Fibroblast of mammary gland (primary cell): ENCODE results near the gene CHCHD3.

ENCODE experiments used
- DNase-seq: peaks from one replicate; pipeline ENCODE4 v3.0.0-alpha.2; 2010; ENCODE audit warnings: low read depth
- H3K4me3 ChIP-seq: 2 replicates; pipeline ENCODE4 v1.5.1; 2011; ENCODE audit warnings: low read depth, mild to moderate bottlenecking, low read length, moderate library complexity; ENCODE audit not compliant: control insufficient read depth
- TF ChIP-seq, protein P1 (sequence below): conservative IDR thresholded peaks from 2 replicates; pipeline ENCODE4 v1.5.1; 2011; ENCODE audit warnings: low read depth, low read length, inconsistent platforms; ENCODE audit not compliant: control insufficient read depth, insufficient read depth

The CHCHD3 gene

GRCh38 chr7:133082390-133082766 is 488 bp upstream of the CHCHD3 start:
- H3K4me3 ChIP-seq = no peak overlapping the region
- DNase-seq = no peak

DNA sequence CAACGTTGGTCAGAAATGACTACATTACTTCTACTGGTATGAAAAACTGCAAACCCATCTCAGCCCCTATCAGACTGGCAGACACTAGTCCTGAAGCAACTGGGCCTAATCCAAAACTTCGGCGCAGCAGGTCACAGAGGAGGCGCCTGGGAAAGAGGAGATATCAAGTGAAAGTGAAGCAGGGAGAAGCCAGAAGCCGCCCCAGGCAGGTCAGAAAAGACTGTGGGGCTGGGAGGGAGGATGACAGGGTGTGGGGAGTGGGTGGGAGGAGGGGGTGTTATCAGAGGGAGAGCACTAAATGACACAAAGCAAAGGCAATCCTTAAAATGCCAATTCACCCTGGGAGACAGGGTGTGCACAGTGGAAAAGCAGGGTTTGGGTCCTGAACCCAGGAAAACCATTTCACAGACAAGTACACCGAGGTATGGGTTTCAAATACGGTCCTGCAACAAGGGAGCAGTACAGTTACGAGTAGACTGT is 731 bp downstream of the CHCHD3 start:
- TF ChIP-seq, protein P1, sequence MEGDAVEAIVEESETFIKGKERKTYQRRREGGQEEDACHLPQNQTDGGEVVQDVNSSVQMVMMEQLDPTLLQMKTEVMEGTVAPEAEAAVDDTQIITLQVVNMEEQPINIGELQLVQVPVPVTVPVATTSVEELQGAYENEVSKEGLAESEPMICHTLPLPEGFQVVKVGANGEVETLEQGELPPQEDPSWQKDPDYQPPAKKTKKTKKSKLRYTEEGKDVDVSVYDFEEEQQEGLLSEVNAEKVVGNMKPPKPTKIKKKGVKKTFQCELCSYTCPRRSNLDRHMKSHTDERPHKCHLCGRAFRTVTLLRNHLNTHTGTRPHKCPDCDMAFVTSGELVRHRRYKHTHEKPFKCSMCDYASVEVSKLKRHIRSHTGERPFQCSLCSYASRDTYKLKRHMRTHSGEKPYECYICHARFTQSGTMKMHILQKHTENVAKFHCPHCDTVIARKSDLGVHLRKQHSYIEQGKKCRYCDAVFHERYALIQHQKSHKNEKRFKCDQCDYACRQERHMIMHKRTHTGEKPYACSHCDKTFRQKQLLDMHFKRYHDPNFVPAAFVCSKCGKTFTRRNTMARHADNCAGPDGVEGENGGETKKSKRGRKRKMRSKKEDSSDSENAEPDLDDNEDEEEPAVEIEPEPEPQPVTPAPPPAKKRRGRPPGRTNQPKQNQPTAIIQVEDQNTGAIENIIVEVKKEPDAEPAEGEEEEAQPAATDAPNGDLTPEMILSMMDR = no peak
- DNase-seq = peak; percentile 9
- peak overlapping the region; percentile 99 for H3K4me3 ChIP-seq

More at GRCh38 chr7:133082390-133082766, 488 bp upstream of the CHCHD3 start:
- TF ChIP-seq, protein P1 = no peak

DNA sequence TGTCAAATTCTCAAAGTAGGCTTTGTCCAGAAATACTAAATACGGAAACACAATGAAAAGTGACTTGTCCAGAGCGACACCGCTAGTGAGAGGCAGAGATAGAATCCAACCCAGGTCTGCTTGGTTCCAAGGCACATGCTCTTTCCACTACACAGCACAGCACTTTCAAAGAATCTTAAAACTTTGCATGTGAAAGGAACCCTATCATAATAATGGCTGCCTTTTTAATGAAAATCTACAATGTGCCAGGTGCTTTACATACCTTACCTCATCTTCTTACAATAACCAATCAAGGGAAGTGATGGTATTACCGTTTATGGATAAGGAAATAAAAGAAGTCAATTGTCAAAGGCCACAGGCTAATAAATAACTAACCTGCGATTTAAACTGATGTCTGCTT is 2.6 kb downstream of the CHCHD3 start:
- no peak for DNase-seq
- no peak overlapping the region for H3K4me3 ChIP-seq
- TF ChIP-seq, protein P1 = no peak

DNA sequence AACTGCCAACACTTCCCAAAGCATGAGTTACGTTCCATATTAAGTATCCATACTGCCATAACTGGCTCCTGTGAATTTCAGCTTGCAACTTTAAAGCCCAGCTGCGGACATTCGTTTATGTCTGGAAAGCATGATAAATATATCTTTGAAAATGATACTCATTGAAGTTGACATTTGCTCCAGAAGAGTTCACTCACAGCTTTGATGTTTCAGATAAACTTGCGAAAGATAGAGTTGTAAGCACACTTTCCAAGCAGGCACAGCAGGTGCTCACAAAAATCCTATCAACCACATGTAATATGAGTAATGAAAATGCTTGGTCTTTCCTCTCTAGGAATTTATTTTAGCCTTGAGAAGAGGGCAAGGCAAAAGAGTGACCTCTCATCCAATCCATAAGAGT is 4.5 kb downstream of the CHCHD3 start:
- DNase-seq = no peak
- no peak overlapping the region for H3K4me3 ChIP-seq
- TF ChIP-seq, protein P1 = no peak

DNA sequence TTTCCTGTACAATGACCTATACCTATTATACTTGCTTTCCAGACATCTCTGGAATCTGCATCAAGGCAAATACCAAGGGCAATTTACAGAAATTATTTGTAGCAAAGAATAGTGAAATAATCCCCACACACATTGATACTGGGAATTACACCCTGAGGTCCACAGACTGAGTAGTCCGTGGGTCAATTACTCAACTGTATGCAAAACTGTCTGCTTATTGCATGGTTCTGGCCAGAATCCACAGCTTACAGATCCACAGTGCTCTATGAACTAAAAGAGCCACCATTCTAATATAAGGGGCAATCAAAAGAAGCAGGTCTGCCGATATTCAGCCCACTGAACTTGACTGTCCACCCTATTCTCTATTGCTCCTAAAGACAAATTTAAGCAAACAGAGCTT is 5.7 kb downstream of the CHCHD3 start:
- DNase-seq = no peak
- TF ChIP-seq, protein P1 = no peak
- no peak overlapping the region for H3K4me3 ChIP-seq

DNA sequence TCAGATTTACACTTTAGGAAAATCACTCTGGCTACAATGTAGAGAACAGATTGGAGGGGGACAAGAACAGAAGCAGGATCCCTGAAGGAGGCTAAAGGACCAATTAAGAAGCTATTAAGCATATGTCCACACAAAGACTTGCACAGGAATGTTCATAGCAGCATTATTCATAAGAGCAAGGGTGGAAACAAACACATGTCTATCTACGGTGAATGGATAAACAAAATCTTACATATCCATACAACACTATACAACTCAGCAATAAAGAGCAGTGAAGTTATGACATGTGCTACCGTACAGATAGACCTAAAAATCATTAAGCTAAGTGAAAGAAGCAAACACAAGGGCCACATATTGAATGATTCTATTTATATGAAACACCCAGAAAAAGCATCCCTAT is 10.4 kb downstream of the CHCHD3 start:
- TF ChIP-seq, protein P1 = no peak
- no peak overlapping the region for H3K4me3 ChIP-seq
- DNase-seq = no peak

DNA sequence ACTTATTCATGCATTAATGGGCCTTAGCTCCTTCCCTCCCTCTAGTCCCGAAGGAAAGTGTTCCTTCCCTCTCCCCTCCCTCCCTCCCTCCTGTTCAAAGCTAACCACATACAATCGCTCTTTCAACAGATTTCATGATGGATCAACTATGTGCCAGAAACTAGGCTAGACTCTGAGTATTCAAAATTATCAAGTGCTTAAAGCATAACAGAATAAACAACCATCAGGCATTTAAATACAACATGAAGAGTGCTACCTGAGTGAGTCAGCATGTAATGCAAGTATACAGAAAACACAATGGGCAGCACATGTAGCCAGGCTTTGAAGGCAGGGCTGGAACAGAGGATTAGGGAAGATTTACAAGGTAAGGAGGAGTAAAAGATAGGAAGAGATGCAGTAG is 11.3 kb downstream of the CHCHD3 start:
- TF ChIP-seq, protein P1 = no peak
- no peak overlapping the region for H3K4me3 ChIP-seq
- no peak for DNase-seq
